Activated effector memory CD4-positive, alpha-beta T cell treated with Interleukin-2 at 50 U/mL for 16 hours (primary cell): ENCODE measurements around the gene AP1M1.
"Not testable (repeated sequence)": the region's sequence is repeated elsewhere in the genome, so short reads cannot be mapped to it uniquely, and the experiment has no call there.

Experiments used
- DNase-seq: peaks from one replicate; pipeline ENCODE4 v3.0.0-alpha.2; 2020

Gene AP1M1

DNA sequence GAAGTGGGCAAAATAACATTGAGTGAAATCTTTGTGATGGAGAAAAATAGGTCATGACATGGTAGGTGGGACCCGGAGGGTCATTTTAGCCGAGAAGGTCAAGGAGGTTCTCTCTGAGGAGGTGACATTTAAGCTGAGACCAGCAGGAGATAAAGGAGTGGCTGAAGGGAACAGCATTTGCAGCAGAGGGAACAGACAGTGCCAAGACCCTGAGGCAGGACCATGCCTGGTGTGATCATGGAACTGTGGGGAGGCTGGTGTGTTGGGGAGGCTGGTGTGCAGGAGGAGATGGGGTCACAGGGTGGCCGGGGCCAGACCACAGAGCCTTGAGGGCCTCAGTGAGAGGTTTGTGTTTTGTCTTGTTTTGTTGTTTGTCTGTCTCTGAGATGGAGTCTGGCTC, 67.5 kb downstream of the AP1M1 start:
- DNase-seq: no peak

DNA sequence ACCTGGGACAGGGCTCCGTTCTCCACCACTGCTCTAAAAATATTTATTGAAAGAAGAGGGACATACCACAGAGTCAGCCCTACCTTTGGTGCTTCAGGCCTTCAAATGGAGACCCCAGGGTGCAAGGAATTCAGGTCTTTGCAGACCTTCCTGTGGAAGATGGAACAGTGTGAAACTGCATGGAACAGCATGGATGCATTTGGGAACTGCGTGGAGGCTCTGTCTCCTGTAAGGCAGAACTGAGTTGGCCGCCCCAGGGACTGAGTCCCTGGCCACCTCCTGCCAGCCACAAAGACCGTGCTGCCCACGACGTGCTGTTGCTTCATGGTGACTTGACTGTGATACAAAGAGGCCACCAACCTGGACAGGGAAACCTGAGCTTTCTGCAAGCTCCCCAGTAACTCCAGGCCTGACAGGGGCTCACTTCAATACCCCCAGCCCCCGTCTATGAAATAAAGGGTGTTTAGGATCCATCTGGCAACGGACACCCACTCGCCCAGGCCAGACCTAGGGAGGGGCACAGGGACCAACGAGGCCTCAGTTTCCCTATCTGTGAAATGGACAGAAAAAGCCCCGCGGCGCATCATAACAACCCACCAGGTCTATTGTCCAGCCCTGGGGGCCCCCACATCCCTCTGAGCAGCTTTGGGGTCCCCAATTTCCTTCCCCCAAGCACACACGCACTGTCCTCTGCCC, 68.3 kb downstream of the AP1M1 start:
- no peak for DNase-seq

DNA sequence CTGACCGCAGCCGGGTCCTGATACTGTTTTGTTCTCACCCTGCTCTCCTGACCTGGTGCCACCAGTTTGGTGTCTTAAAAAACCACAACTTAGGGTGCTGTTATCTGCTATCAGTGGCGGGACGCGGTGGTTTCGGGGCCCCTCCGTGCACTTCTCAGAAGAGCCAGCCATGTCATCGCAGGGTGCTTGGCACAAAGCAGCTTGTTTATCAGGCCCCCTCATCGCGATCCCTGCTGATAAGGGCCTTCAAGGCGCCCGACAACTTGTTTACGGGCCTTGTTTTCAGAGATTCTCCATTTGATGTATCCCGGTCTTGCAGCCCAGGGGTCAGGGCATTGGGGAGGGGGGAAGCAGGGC, 68.9 kb downstream of the AP1M1 start:
- peak; percentile 70 for DNase-seq

DNA sequence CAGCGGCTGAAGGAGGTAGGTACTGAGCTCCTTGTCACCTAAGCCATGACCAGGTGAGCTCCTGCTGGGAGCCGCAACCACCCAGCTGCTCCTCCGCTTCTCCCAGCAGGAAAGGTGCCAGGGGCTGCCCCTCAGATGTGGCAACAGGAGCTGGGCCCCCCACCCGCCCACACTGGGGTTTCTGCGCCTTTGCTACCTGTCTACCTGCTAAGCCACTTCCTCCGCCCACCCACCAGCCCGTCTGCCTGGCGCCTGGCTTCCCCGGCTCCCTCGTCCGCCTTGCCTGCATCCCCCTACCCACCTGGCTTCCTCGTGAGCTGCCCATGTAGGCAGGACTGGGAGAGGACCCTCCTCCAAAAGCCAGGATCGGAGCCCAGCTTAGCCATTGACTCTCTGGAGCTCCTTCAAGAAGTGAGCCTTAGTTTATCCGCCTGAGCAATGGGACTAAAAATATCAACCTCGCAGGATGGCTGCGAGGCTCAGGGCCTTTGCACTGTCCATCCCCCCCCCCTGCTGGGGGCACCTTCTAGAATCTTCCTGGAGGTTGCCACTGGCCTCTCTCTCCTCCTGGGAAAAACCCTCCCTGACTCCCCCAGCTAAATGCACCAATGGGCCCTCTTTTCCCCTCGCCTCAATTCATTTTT, 71.1 kb downstream of the AP1M1 start:
- peak; percentile 35 for DNase-seq

DNA sequence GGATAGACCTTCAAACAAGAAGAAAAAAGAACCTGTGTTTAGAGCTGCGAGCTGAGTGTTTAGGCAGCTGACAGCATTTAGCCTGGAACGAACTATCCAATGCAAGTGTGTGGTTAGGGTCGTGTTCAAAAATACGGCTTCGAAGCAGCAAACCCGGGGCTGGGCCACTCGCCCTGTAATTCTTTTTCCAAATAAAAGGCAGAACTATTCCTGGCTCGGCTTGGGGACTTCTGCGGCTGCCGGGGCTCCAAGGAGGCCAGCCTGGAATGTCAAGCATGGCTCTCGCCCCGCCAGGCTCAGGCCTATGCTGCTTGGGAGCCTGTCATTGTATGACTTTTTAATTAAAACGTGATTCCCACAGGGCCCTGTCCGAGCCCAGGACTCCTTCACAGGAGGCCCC, 75.2 kb downstream of the AP1M1 start:
- no peak for DNase-seq

DNA sequence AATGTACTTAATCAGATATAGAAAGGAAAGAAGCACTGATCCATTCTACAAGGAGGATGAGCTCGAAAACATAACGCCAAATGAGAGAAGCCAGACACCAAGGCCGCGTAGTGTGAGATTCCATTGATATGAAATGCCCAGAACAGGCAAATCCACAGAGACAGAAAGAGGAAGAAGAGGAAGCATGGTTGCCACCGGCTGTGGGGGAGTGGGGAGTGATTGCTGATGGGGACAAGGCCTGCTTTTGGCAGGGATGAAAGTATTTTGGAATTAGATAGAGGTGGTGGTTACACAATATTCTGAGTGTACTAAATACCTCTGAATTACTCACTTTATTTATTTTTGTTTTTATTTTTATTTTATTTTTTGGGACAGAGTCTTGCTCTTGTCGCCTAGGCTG, 76.7 kb downstream of the AP1M1 start:
- no peak for DNase-seq

DNA sequence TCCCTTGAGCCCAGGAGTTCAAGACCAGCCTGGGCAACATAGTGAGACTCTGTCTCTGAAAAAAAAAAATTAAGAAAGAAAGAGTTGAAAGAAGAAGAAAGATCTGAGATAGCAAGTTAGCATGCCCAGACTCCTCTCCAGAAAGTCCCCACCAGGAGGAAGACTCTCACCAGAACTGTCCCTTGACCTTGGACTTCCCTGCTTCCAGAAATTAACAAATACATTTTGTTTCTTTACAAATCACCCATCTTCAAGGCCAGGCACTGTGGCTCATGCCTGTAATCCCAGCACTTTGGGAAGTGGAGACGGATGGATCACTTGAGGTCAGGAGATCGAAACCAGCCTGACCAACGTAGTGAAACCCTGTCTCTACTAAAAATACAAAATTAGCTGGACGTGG, 82.6 kb downstream of the AP1M1 start:
- DNase-seq: no peak

DNA sequence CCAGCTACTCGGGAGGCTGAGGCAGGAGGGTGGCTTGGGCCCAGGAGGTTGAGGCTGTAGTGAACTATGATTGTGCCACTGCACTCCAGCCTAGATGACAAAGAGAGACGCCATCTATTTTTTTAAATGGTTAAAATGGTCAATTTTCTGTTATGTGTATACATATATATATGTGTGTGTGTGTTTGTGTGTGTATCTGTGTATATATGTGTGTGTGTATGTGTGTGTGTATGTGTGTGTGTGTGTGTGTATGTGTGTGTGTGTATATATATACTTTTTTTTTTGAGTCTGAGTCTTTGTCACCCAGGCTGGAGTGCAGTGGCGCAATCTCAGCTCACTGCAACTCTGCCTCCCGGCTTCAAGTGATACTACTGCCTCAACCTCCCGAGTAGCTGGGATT, 84.0 kb downstream of the AP1M1 start:
- DNase-seq: no peak

DNA sequence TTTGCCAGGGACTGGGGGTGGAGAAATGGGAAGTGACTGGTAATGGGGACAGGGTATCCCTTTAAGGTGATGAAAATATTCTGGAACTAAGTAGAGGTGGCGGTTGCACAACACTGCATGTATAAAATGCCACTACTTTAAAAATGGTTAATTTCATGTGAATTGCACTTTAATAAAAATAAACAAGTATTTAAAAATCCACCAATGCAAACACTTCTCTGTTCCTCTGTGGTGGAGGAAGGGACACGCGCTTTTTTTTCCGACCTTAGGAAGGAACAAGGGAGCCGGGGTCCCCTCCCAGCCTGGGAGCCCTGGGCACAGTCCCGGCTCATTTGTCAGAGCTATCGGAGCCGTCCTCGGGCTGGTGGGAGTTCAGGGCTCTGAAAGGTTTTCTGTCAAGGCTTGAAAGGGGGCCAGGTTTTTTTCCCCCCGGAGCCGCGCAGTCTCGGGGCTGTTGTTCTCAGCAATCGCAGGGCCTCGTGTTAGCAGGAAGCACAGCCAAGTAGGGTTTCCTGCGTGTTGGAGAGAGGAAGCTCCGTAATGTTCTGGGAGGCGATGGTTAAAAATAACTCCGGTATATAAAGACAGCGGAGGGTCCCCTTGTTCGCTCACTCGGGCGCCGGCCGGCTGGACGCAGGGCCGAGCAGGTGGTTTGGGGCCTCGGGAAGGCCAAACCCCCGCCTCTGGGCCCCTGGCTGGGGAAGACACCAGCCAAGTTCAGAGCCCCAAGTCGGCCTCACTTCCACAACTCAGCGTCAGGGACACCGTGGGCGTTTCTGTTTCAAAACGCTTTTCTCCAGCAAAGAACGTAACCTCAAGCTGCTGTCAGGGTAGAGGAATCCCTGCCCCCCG, 85.7 kb downstream of the AP1M1 start:
- DNase-seq: peak; percentile 27

DNA sequence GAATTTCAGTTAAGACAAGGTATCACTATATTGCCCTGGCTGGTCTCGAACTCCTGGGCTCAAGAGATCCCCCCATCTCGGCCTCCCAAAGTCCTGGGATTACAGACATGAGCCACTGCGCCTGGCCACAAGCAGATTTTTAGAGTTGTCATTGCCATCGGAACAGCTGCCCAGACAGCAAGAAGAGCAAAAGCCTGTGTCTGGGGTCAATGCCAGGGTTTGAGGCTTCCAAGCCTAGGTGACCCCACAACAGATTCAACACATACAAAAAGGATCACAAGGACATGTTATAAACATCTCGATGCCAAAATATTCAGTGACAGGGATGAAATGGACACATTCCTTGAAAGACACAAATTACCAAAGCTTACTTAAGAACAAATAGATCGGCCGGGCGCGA, 86.8 kb downstream of the AP1M1 start:
- no peak for DNase-seq

DNA sequence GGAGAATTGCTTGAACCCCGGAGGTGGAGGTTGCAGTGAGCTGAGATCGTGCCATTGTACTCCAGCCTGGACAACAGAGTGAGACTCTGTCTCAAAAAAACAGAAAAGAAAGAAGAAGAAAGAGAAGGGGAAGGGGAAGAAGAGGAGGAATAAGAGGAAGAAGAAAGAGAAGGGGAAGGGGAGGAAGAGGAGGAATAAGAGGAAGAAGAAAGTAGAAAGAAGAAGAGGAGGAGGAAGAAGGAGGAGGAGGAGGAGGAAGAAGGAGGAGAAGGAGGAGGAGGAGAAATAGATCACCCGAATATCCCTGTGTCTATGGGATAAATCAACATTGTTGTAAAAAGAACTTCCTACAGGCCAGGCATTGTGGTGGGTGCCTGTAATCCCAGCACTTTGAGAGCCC, 87.4 kb downstream of the AP1M1 start:
- DNase-seq: not testable (repeated sequence)

DNA sequence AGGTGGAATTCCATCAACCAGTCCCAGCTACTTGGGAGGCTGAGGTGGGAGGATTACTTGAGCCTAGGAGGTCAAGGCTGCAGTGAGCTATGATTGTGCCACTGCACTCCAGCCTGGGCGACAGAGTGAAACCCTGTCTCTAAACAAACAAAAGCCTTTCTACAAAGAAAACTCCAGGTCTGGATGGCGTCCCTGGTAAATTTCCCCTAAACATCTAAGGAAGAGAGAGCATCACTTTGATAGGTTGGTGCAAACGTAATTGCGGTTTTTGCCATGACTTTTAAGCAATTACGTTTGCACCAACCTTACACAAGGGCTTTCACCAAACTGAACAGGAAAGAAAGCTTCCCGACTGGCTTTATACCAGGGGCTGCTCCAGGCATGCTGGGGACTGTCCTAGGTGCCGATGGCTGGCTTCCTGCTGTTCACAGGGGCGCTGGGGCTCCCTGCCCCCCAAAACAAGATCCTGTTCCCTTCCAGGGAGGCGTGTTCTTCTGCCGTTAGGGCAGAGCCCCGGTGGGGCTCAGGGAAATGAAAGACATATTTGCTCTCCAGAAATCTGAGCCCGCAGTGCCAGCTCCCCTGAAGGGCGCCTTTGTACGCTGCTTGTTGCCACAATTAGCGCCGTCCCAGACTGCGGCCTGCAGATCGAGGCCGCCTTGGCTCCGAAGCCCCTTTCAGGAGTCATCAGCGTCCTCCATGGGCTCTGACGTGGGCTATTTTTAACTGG, 88.2 kb downstream of the AP1M1 start:
- DNase-seq: no peak

DNA sequence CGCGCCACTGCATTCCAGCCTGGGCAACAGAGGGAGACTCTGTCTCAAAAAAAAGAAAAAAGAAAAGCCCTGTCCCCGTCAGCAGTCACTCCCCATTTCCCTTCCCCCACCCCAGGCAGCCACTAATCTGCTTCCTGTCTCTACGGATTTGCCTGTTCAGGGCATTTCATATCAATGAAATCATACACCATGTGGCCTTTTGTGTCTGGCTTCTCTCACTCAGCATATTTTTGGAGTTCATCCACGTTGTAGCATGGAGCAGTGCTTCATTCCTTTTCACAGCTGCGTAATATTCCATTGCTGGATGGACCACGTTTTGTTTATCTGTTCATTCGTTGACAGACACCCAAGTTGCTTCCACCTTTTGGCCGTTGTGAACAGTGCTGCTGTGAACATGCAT, 90.8 kb downstream of the AP1M1 start:
- no peak for DNase-seq

DNA sequence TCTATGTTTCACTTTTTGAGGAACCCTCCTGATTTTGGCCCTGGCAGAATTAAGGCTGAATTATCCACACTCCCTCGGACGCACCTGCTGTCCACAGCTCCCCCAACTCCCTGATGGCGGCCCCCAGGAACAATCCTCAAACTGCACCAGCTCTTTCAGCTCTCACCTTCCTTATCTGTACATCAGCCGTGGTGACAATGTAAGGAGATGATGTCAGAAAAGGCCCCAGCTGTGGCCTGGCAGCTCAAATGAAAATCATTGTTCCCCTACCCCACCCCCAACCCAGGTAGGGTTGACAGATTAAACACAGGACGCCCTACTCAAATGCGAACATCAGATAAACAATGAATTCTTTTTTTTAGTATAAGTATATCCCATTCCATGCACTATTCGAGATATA, 91.9 kb downstream of the AP1M1 start:
- no peak for DNase-seq

DNA sequence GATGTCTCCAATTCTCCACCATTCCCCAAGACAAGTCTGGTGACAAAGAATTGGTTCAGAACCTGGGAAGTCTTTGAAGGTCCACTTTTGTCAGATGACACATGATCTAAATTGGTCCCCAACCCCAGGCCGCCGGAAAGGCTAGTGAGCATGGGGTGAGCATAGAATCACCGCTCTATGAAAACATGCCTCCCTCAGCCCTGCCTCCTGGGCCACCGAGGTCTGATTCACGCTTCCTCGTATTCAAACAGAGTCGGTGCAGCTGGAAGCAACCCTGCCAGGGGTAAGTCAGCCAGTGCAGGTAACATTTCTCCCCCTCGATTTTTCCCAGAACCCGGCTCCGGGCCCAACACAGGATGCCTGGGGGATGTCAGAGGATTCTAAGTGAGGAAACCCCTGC, 93.0 kb downstream of the AP1M1 start:
- no peak for DNase-seq

DNA sequence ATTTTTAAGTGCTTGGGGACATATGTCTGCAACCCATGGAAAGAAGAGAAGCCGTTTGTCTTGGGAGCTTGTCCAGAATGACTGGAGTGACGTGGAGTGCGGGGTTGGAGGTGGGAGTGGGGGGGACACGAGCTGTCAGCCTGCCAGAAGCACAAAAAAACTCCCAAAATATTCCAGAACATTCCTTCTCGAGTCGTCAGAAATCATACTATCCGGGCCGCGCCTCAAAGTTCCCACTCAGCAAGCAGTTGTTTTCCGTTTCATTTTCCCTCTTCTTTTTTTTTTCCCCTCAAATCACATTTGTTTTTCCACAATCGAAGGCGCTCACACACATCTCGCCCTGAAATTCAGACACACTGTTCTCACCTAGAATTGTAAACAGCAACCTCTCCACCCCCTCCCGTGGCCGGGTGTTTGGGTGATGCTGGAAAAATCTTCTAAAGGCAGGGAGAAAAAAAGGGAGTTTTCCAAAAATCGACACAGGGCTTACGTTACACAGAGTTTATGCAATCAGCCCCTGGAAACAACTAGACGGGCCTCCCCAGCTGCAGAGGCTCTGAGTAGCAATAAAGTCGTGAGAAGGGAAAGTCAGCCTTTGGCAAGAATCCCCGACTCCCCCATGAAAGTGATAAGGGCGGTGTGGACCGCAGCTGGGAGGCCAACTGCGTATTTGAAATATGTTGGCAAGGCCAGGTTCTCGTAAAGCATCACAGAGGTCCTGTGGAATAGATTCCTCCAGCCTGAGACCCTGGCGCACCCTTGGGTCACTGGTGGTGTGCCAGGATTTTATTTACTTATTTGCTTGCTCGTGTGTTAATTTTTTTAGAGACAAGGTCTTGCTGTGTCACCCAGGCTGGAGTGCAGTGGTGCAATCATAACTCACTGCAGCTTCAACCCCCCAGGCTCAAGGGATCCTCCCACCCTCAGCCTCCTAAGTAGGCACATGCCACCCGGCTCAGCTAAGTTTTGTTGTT, 95.7 kb downstream of the AP1M1 start:
- DNase-seq: no peak

DNA sequence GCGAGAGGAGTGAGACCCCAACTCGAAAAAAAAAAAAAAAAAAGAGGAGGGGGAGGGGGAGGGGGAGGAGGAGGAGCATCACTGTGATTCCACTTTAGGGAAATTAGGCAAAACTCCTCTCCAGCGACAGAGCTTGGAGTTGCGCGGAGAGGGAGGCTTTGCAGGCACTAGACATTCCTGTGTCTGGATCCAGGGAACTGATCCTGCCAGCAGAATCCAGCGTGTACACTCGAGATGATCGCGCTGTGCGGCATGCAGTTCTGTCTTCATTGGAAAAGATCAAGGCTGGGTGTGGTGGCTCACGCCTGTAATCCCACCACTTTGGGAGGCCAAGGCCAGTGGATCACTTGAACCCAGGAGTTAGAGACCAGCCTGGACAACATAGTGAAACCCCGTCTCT, 97.3 kb downstream of the AP1M1 start:
- no peak for DNase-seq
